Tibial nerve (tissue), 4 donors: ENCODE data around the gene ADPGK. TPM values are rescaled to one million over a fixed set of nuclear protein-coding genes. Genes with fewer than 3 reads are reported as not detected.

Source experiments
- DNase-seq, 2 donors: peaks; one replicate each; pipeline ENCODE4 v3.0.0-alpha.2; 2019; ENCODE audit warnings: low spot score in 2 of 2
- H3K27ac ChIP-seq, 4 donors: fragments of 200-600 bp; sonication (generic) in 3 of 4; one replicate each; pipeline ENCODE4 v1.5.1; 2017 to 2019; ENCODE audit warnings: mild to moderate bottlenecking in 1 of 4
- H3K27me3 ChIP-seq, 2 donors: fragments of 200-600 bp; sonication (generic) in 1 of 2; one replicate each; pipeline versions ENCODE4 v1.5.1 to v1.6.0; 2017 to 2019
- H3K36me3 ChIP-seq, 3 donors: fragments of 200-600 bp; sonication (generic); one replicate each; pipeline ENCODE4 v1.5.1; 2018 to 2019
- H3K4me1 ChIP-seq, 4 donors: fragments of 200-600 bp; sonication (generic) in 3 of 4; one replicate each; pipeline ENCODE4 v1.5.1; 2017 to 2019
- H3K4me3 ChIP-seq, 4 donors: fragments of 200-600 bp; sonication (generic) in 3 of 4; one replicate each; pipeline ENCODE4 v1.5.1; 2017 to 2019; ENCODE audit warnings: mild to moderate bottlenecking in 1 of 4, moderate library complexity in 1 of 4
- H3K9me3 ChIP-seq, 4 donors: fragments of 200-600 bp; sonication (generic) in 3 of 4; one replicate each; pipeline ENCODE4 v1.5.1; 2017 to 2019
- EP300 ChIP-seq, 2 donors: sonication (generic); formaldehyde crosslinking; IDR thresholded peaks; one replicate each; pipeline ENCODE4 v1.6.1; 2017; ENCODE audit warnings: antibody characterized with exemption in 2 of 2, mild to moderate bottlenecking in 1 of 2
- POLR2A ChIP-seq, 2 donors: fragments of 450-650 bp; IDR thresholded peaks; one replicate each; pipeline ENCODE4 v1.6.1; 2017; ENCODE audit warnings: antibody characterized with exemption in 2 of 2, mild to moderate bottlenecking in 2 of 2, moderate library complexity in 2 of 2
- WGBS, 2 donors: methylation state at CpG; one replicate each; pipeline ENCODE4 v1.1.5; 2018; 5-methylcytosine and 5-hydroxymethylcytosine counted together
- total RNA-seq, 4 donors: library from RNA; depleted of rRNA; stranded (reverse); fragments of >200 nt; gene quantifications; one replicate each; pipeline ENCODE4 v1.1.0, GENCODE V29; 2016
- TF ChIP-seq, protein P1 (sequence below), 5 experiments: fragments of 200-600 bp in 3 of 5; fragments of 450-650 bp in 2 of 5; sonication (generic) in 3 of 5; IDR thresholded peaks; one replicate each; pipeline ENCODE4 v1.5.1; 2016 to 2019; ENCODE audit warnings: antibody characterized with exemption in 5 of 5, mild to moderate bottlenecking in 3 of 5, moderate library complexity in 2 of 5

ADPGK gene
- total RNA-seq, 4 donors from 2014 or later: 49.6 to 82.2 (median 62.2) TPM

GRCh38 chr15:72790302-72790910, 6.8 kb upstream of the ADPGK start:
- no peak for TF ChIP-seq EP300 (IDR thresholded peaks at IDR 0.05)
- no peak for TF ChIP-seq POLR2A (IDR thresholded peaks at IDR 0.05)
- TF ChIP-seq, protein P1, sequence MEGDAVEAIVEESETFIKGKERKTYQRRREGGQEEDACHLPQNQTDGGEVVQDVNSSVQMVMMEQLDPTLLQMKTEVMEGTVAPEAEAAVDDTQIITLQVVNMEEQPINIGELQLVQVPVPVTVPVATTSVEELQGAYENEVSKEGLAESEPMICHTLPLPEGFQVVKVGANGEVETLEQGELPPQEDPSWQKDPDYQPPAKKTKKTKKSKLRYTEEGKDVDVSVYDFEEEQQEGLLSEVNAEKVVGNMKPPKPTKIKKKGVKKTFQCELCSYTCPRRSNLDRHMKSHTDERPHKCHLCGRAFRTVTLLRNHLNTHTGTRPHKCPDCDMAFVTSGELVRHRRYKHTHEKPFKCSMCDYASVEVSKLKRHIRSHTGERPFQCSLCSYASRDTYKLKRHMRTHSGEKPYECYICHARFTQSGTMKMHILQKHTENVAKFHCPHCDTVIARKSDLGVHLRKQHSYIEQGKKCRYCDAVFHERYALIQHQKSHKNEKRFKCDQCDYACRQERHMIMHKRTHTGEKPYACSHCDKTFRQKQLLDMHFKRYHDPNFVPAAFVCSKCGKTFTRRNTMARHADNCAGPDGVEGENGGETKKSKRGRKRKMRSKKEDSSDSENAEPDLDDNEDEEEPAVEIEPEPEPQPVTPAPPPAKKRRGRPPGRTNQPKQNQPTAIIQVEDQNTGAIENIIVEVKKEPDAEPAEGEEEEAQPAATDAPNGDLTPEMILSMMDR (IDR thresholded peaks at IDR 0.05): no peak
- DNase-seq: no peak
- H3K9me3 ChIP-seq: no peaks in the 10 kb centered on the region
- no peak overlapping the region for H3K27ac ChIP-seq
- peaks cover 0 to 19% (median 12%) of the 10 kb centered on the region in 4 donors for H3K4me1 ChIP-seq
- no peaks in the 10 kb centered on the region for H3K36me3 ChIP-seq
- WGBS, 2 donors: 66 to 89% methylated on average over 1 of the region's 1 CpG
- no peaks in the 10 kb centered on the region for H3K27me3 ChIP-seq
- no peak overlapping the region for H3K4me3 ChIP-seq

DNA sequence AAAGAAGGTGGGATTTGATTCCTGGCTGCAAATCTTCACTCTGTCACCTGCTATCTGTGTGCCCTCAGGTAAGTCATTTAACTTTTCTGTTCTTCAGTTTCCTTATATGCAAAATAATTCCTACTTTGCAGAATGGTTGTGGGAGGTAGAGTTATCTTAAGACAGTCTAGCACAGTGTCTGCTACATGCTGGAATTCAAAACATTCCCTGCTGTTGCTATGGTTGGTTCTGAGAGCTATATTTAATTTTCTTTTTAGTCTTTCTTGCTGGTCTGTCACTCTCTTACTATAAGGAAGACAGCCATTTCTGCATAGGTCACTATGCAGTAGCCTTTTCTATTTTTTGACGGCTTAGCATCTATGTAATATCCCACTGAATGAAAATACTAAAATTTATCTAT, 4.0 kb upstream of the ADPGK start:
- no peak for DNase-seq
- WGBS, 2 donors: 68 to 79% methylated on average over 1 of the region's 1 CpG
- Histone ChIP-seq H3K9me3 (no peaks in the 10 kb centered on the region), H3K36me3 (no peaks in the 10 kb centered on the region), H3K4me3 (no peak overlapping the region), H3K4me1 (peaks cover 0 to 35% (median 23%) of the 10 kb centered on the region in 4 donors), H3K27ac (peak overlapping the region in 1 of 4 donors; percentile 97), H3K27me3 (no peaks in the 10 kb centered on the region)
- no peak for TF ChIP-seq POLR2A (IDR thresholded peaks at IDR 0.05)
- TF ChIP-seq EP300 (IDR thresholded peaks at IDR 0.05): no peak
- TF ChIP-seq, protein P1 (IDR thresholded peaks at IDR 0.05): no peak

GRCh38 chr15:72786676-72787345, 3.3 kb upstream of the ADPGK start:
- TF ChIP-seq, protein P1 (IDR thresholded peaks at IDR 0.05): no peak
- TF ChIP-seq EP300 (IDR thresholded peaks at IDR 0.05) (no peak), POLR2A (IDR thresholded peaks at IDR 0.05) (no peak)
- peaks cover 0 to 42% (median 30%) of the 10 kb centered on the region in 4 donors for H3K4me1 ChIP-seq
- no peaks in the 10 kb centered on the region for H3K27me3 ChIP-seq
- H3K27ac ChIP-seq: peak overlapping the region in 2 of 4 donors; percentile 97 to 99
- H3K36me3 ChIP-seq: no peaks in the 10 kb centered on the region
- H3K4me3 ChIP-seq: no peak overlapping the region
- WGBS, 2 donors: 60 to 61% methylated on average over 8 of the region's 8 CpGs
- H3K9me3 ChIP-seq: no peaks in the 10 kb centered on the region
- no peak for DNase-seq

DNA sequence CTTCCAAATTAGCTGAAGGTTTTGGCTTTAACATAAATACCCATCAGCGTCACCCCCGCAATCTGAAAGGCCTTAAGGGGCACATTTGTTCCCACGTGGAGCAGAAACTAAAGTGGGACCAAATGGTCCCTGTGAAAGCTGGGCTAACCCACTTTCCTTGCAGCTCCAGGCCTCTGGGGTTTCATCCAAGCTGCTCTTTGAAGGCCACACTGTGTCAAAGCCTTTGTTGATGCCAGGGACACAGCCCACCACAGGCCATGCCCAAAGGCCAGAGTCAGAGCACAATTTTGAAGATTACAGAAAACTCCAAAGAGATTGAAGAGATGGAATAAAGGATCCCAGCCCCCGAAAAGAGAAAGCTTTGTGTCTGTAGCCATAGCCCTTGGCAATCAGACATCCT, 2.7 kb upstream of the ADPGK start:
- whole genome bisulfite sequencing, 2 donors: 56% methylated on average over 4 of the region's 4 CpGs
- Histone ChIP-seq H3K27me3 (no peaks in the 10 kb centered on the region), H3K9me3 (no peaks in the 10 kb centered on the region), H3K27ac (peak overlapping the region in 3 of 4 donors; percentile 94 to 99 (median 97)), H3K4me3 (no peak overlapping the region), H3K36me3 (no peaks in the 10 kb centered on the region), H3K4me1 (peaks cover 0 to 48% (median 32%) of the 10 kb centered on the region in 4 donors)
- DNase-seq: no peak
- TF ChIP-seq EP300 (IDR thresholded peaks at IDR 0.05) (no peak), POLR2A (IDR thresholded peaks at IDR 0.05) (no peak)
- TF ChIP-seq, protein P1 (IDR thresholded peaks at IDR 0.05): no peak

GRCh38 chr15:72785841-72786240, 2.3 kb upstream of the ADPGK start:
- H3K27ac ChIP-seq: peak overlapping the region; percentile 92 to 99 (median 96)
- H3K27me3 ChIP-seq: no peaks in the 10 kb centered on the region
- no peaks in the 10 kb centered on the region for H3K36me3 ChIP-seq
- no peak for TF ChIP-seq POLR2A (IDR thresholded peaks at IDR 0.05)
- TF ChIP-seq EP300 (IDR thresholded peaks at IDR 0.05): no peak
- TF ChIP-seq, protein P1 (IDR thresholded peaks at IDR 0.05): no peak
- DNase-seq: no peak
- no peak overlapping the region for H3K4me3 ChIP-seq
- peaks cover 0 to 52% (median 33%) of the 10 kb centered on the region in 4 donors for H3K4me1 ChIP-seq
- no peaks in the 10 kb centered on the region for H3K9me3 ChIP-seq
- 62 to 74% methylated on average over 2 of the region's 2 CpGs for whole genome bisulfite sequencing, 2 donors
